Gastrocnemius medialis (tissue), 4 donors: Measurements from ENCODE around the gene LMX1A. TPM values are rescaled to one million over a fixed set of nuclear protein-coding genes. Genes with fewer than 3 reads are reported as not detected.

ENCODE experiments used
- ATAC-seq, 2 donors: fragments of 150-250 bp; one replicate each; pipeline ENCODE4 v1.9.1; 2016
- DNase-seq, 2 donors: peaks; one replicate each; pipeline ENCODE4 v3.0.0-alpha.2; 2019
- H3K27ac ChIP-seq, 4 donors: fragments of 200-600 bp; sonication (generic); 1 replicate in 1 of 4; 2 replicates in 3 of 4; pipeline ENCODE4 v1.5.1; 2016 to 2018; ENCODE audit warnings: mild to moderate bottlenecking in 2 of 4, moderate library complexity in 1 of 4
- H3K27me3 ChIP-seq, 3 donors: fragments of 200-600 bp; sonication (generic) in 2 of 3; 1 replicate in 1 of 3; 2 replicates in 2 of 3; pipeline versions ENCODE4 v1.5.1 to v1.6.0; 2016 to 2019; ENCODE audit warnings: mild to moderate bottlenecking in 1 of 3, moderate library complexity in 1 of 3
- H3K36me3 ChIP-seq, 2 donors: fragments of 200-600 bp; sonication (generic) in 1 of 2; one replicate each; pipeline ENCODE4 v1.5.1; 2017 to 2018
- H3K4me1 ChIP-seq, 2 donors: fragments of 200-600 bp; sonication (generic) in 1 of 2; one replicate each; pipeline ENCODE4 v1.5.1; 2016 to 2017; ENCODE audit warnings: mild to moderate bottlenecking in 2 of 2
- H3K4me3 ChIP-seq, 4 donors: fragments of 200-600 bp; sonication (generic) in 3 of 4; 1 replicate in 1 of 4; 2 replicates in 3 of 4; pipeline ENCODE4 v1.5.1; 2016 to 2019; ENCODE audit warnings: mild to moderate bottlenecking in 2 of 4
- H3K9me3 ChIP-seq, 3 donors: fragments of 200-600 bp; sonication (generic) in 2 of 3; 1 replicate in 1 of 3; 2 replicates in 2 of 3; pipeline ENCODE4 v1.5.1; 2016 to 2019
- CTCF ChIP-seq, 5 experiments: fragments of 450-650 bp in 3 of 5; fragments of 200-600 bp in 2 of 5; sonication (generic) in 2 of 5; IDR thresholded peaks in 4 of 5; conservative IDR thresholded peaks in 1 of 5; 1 replicate in 4 of 5; 2 replicates in 1 of 5; pipeline ENCODE4 v1.5.1; 2016 to 2019; ENCODE audit warnings: antibody characterized with exemption in 5 of 5, mild to moderate bottlenecking in 3 of 5, moderate library complexity in 3 of 5
- POLR2A ChIP-seq, 2 donors: fragments of 450-650 bp; IDR thresholded peaks; one replicate each; pipeline ENCODE4 v1.6.1; 2017; ENCODE audit warnings: antibody characterized with exemption in 2 of 2, mild to moderate bottlenecking in 2 of 2, moderate library complexity in 2 of 2
- in situ Hi-C, 4 donors: fragments of 200-750 bp; cut with MboI; loops; one replicate each; pipeline versions ENCODE4 v1.15.0 to v1.8.0; 2017; ENCODE audit warnings: low sequenced_read_pairs in 4 of 4
- intact Hi-C: fragments of 100-400 bp; cut with DNase I; formaldehyde crosslinking; loops from one replicate; pipeline ENCODE4 v1.15.1; 2023; ENCODE audit warnings: low total_unique reads
- total RNA-seq, 4 donors: library from RNA; depleted of rRNA; stranded (reverse); fragments of >200 nt; gene quantifications; one replicate each; pipeline versions ENCODE4 v1.1.0 to v1.2.3, GENCODE V29; 2016

Gene LMX1A
- total RNA-seq, 4 donors from 2014 or later: 0.20 TPM; not detected in 3

- Histone ChIP-seq H3K27ac (no peak overlapping the region), H3K4me3 (no peak overlapping the region), H3K36me3 (no peaks in the 10 kb centered on the region), H3K9me3 (no peaks in the 10 kb centered on the region), H3K4me1 (peaks cover 0 to 10% of the 10 kb centered on the region in 2 donors), H3K27me3 (peaks cover 0 to 2% (median 0%) of the 10 kb centered on the region in 3 donors)
- intact Hi-C loops: no loop called here
- in situ Hi-C loops: no loop called here
- no peak for TF ChIP-seq POLR2A (IDR thresholded peaks at IDR 0.05)
- no peak for TF ChIP-seq CTCF (IDR thresholded peaks at IDR 0.05 in 4 of 5, conservative IDR thresholded peaks at IDR 0.05 in 1 of 5)
- DNase-seq: peak in 1 of 2 donors; percentile 41
- peak in 1 of 2 donors; percentile 61 for ATAC-seq
Measured at GRCh38 chr1:165162671-165163241, 193.8 kb downstream of the LMX1A start.

- ATAC-seq (no peak), DNase-seq (no peak)
- in situ Hi-C loops: no loop called here
- H3K9me3 ChIP-seq: no peaks in the 10 kb centered on the region
- no peaks in the 10 kb centered on the region for H3K36me3 ChIP-seq
- intact Hi-C loops: no loop called here
- TF ChIP-seq POLR2A (IDR thresholded peaks at IDR 0.05) (no peak), CTCF (IDR thresholded peaks at IDR 0.05 in 4 of 5, conservative IDR thresholded peaks at IDR 0.05 in 1 of 5) (no peak)
- H3K4me3 ChIP-seq: no peak overlapping the region
- no peak overlapping the region for H3K27ac ChIP-seq
- H3K4me1 ChIP-seq: peaks cover 0 to 10% of the 10 kb centered on the region in 2 donors
- peaks cover 0 to 4% (median 0%) of the 10 kb centered on the region in 3 donors for H3K27me3 ChIP-seq
Measured at GRCh38 chr1:165161130-165161529, 195.4 kb downstream of the LMX1A start.

GRCh38 chr1:165153182-165153581, 203.3 kb downstream of the LMX1A start:
- Histone ChIP-seq H3K36me3 (no peaks in the 10 kb centered on the region), H3K27ac (no peak overlapping the region), H3K27me3 (peaks cover 0 to 7% (median 0%) of the 10 kb centered on the region in 3 donors), H3K4me3 (no peak overlapping the region), H3K9me3 (no peaks in the 10 kb centered on the region), H3K4me1 (peaks cover 10 to 13% of the 10 kb centered on the region in 2 donors)
- in situ Hi-C loops: loop anchor here in 1 of 4 donors (10.0 kb wide), 1 partner anchor 212 kb away; no protein-coding TSS in a partner anchor
- TF ChIP-seq CTCF (IDR thresholded peaks at IDR 0.05 in 4 of 5, conservative IDR thresholded peaks at IDR 0.05 in 1 of 5): no peak
- TF ChIP-seq POLR2A (IDR thresholded peaks at IDR 0.05): no peak
- peak in 1 of 2 donors; percentile 13 for ATAC-seq
- DNase-seq: no peak
- intact Hi-C loops: no loop called here

- no peaks in the 10 kb centered on the region for H3K9me3 ChIP-seq
- intact Hi-C loops: no loop called here
- ATAC-seq (peak; percentile 95 to 99), DNase-seq (peak; percentile 52)
- H3K27me3 ChIP-seq: peaks cover 0 to 7% (median 0%) of the 10 kb centered on the region in 3 donors
- H3K4me3 ChIP-seq: no peak overlapping the region
- H3K36me3 ChIP-seq: no peaks in the 10 kb centered on the region
- peaks cover 10 to 13% of the 10 kb centered on the region in 2 donors for H3K4me1 ChIP-seq
- in situ Hi-C loops: loop anchor here in 1 of 4 donors (10.0 kb wide), 1 partner anchor 212 kb away; no protein-coding TSS in a partner anchor
- H3K27ac ChIP-seq: no peak overlapping the region
- TF ChIP-seq CTCF (IDR thresholded peaks at IDR 0.05 in 4 of 5, conservative IDR thresholded peaks at IDR 0.05 in 1 of 5): peak in 2 of 5 experiments; percentile 15 to 41
- no peak for TF ChIP-seq POLR2A (IDR thresholded peaks at IDR 0.05)
Measured at GRCh38 chr1:165152727-165153126, 203.8 kb downstream of the LMX1A start.
